Panc1 (cell line): ENCODE data around the gene MPP3. TPM values are rescaled to one million over a fixed set of nuclear protein-coding genes. Genes with fewer than 3 reads are reported as not detected.
A peak's percentile ranks its signal among the peaks of the same experiment; 100 is the strongest.

ENCODE experiments used
- ATAC-seq: fragments of 200-7000 bp; cut with Tn5 transposase; 2 replicates; pipeline ENCODE4 v1.9.1; 2020; ENCODE audit warnings: mild to moderate bottlenecking, moderate library complexity
- BruUV-seq: library from RNA; stranded (reverse); fragments of 400-500 nt; replicated peaks from 2 replicates; lab custom pipeline; 2021; lab: Mats Ljungman, UMichigan
- CTCF ChIA-PET: fragments of 300-600 bp; sonication (Branson Sonifier 250); formaldehyde crosslinking; loops from one replicate; lab custom pipeline; 2022; ENCODE audit warnings: antibody characterized with exemption; lab: Charles Lee
- POLR2A ChIA-PET: fragments of 300-600 bp; sonication (Branson Sonifier 250); formaldehyde crosslinking; loops from one replicate; lab custom pipeline; 2022; ENCODE audit warnings: antibody characterized with exemption; lab: Charles Lee
- DNase-seq: peaks from one replicate; pipeline ENCODE4 v3.0.0-alpha.2; 2010; ENCODE audit warnings: low read depth, low spot score
- H3K27ac ChIP-seq: 2 replicates; pipeline ENCODE4 v1.5.1; 2011; ENCODE audit warnings: mild to moderate bottlenecking, low read length, inconsistent platforms
- H3K27me3 ChIP-seq: fragments of 200-500 bp; sonication (Bioruptor generic); 2 replicates; pipeline ENCODE4 v1.6.0; 2014; ENCODE audit warnings: low read length, inconsistent platforms; ENCODE audit not compliant: control insufficient read depth, insufficient read depth
- H3K36me3 ChIP-seq: fragments of 200-500 bp; sonication (Bioruptor generic); 2 replicates; pipeline ENCODE4 v1.5.1; 2014; ENCODE audit warnings: inconsistent platforms, mild to moderate bottlenecking, low read length, moderate library complexity; ENCODE audit not compliant: control insufficient read depth, insufficient read depth
- H3K4me1 ChIP-seq: 2 replicates; pipeline ENCODE4 v1.5.1; 2011; ENCODE audit warnings: inconsistent platforms, mild to moderate bottlenecking, low read length, moderate library complexity; ENCODE audit not compliant: control insufficient read depth, insufficient read depth
- H3K4me3 ChIP-seq, 2 experiments: 2 replicates each; pipeline ENCODE4 v1.5.1; 2011 to 2012; ENCODE audit warnings: low read depth in 2 of 2, low read length in 2 of 2, mild to moderate bottlenecking in 2 of 2, inconsistent platforms in 1 of 2, moderate library complexity in 1 of 2
- H3K9me3 ChIP-seq: fragments of 200-500 bp; sonication (Bioruptor generic); 2 replicates; pipeline ENCODE4 v1.5.1; 2014; ENCODE audit warnings: low read depth, mild to moderate bottlenecking, inconsistent platforms, low read length, moderate library complexity; ENCODE audit not compliant: control insufficient read depth, insufficient read depth
- POLR2AphosphoS5 ChIP-seq: IDR thresholded peaks from 2 replicates; pipeline ENCODE4 v1.6.1; 2012; ENCODE audit warnings: mild to moderate bottlenecking, low read depth, low read length, moderate library complexity
- SIN3A ChIP-seq: IDR thresholded peaks from 2 replicates; pipeline ENCODE4 v1.6.1; 2012; ENCODE audit warnings: low read depth, mild to moderate bottlenecking, low read length, moderate library complexity, borderline replicate concordance; ENCODE audit not compliant: insufficient read depth
- TCF7L2 ChIP-seq: IDR thresholded peaks from 2 replicates; pipeline ENCODE4 v1.6.1; 2011; ENCODE audit warnings: mild to moderate bottlenecking, low read depth, low read length, inconsistent platforms
- in situ Hi-C: cut with HindIII; loops from 2 replicates; pipeline ENCODE4 v1.10.0; 2016; ENCODE audit warnings: low sequenced_read_pairs, low pct_unique_long_range_greater_than_20kb
- intact Hi-C: fragments of 100-400 bp; cut with micrococcal nuclease; formaldehyde crosslinking; loops from one replicate; pipeline ENCODE4 v1.10.0; 2022; ENCODE audit not compliant: unreplicated experiment
- total RNA-seq: library from RNA; stranded (reverse); gene quantifications from one replicate; pipeline ENCODE4 v1.2.1, GENCODE V29; 2021; ENCODE audit not compliant: unreplicated experiment
- TF ChIP-seq, protein P1 (sequence below): fragments of 450-650 bp; IDR thresholded peaks from 2 replicates; pipeline ENCODE4 v1.5.1; 2017; ENCODE audit warnings: mild to moderate bottlenecking
- TF ChIP-seq, protein P2 (sequence below), 2 experiments: IDR thresholded peaks; 2 replicates each; pipeline ENCODE4 v1.6.1; 2011 to 2012; ENCODE audit warnings: low read depth in 2 of 2, control low read depth in 1 of 2, low read length in 1 of 2, mild to moderate bottlenecking in 1 of 2, moderate library complexity in 1 of 2; ENCODE audit not compliant: insufficient read depth in 1 of 2

Gene MPP3
- total RNA-seq, 1 experiment from 2014 or later = 7.1 TPM

DNA sequence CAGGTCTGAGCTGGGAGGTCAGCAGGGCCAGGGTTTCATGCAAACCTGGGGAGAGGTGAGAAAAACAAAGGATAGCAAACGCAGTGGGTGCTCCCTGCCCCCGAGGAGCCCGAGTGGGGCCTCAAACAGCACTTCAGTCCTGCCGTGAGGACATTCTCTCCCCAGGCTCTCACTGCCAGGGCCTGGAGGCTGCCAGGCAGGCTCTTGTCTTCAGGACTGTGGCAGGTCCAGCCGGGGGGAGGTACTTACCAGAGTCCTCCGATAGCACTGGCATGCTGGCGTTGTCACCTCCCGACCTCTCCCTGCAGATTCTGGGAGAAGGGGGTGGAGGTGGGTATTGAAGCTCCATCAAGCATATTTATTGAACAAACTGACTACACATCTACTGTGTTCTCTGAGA, 1.3 kb downstream of the MPP3 start:
- ChIA-PET CTCF (no interaction called here), POLR2A (no interaction called here)
- DNase-seq (no peak), ATAC-seq (no peak)
- Histone ChIP-seq H3K36me3 (no peaks in the 10 kb centered on the region), H3K27me3 (no peaks in the 10 kb centered on the region), H3K9me3 (no peaks in the 10 kb centered on the region), H3K27ac (no peak overlapping the region), H3K4me1 (no peaks in the 10 kb centered on the region; the same call in 1 of the 2 replicates), H3K4me3 (no peak overlapping the region)
- TF ChIP-seq TCF7L2 = no peak
- TF ChIP-seq, protein P1, sequence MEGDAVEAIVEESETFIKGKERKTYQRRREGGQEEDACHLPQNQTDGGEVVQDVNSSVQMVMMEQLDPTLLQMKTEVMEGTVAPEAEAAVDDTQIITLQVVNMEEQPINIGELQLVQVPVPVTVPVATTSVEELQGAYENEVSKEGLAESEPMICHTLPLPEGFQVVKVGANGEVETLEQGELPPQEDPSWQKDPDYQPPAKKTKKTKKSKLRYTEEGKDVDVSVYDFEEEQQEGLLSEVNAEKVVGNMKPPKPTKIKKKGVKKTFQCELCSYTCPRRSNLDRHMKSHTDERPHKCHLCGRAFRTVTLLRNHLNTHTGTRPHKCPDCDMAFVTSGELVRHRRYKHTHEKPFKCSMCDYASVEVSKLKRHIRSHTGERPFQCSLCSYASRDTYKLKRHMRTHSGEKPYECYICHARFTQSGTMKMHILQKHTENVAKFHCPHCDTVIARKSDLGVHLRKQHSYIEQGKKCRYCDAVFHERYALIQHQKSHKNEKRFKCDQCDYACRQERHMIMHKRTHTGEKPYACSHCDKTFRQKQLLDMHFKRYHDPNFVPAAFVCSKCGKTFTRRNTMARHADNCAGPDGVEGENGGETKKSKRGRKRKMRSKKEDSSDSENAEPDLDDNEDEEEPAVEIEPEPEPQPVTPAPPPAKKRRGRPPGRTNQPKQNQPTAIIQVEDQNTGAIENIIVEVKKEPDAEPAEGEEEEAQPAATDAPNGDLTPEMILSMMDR = no peak
- TF ChIP-seq POLR2AphosphoS5 = no peak
- no peak for TF ChIP-seq SIN3A
- TF ChIP-seq, protein P2, sequence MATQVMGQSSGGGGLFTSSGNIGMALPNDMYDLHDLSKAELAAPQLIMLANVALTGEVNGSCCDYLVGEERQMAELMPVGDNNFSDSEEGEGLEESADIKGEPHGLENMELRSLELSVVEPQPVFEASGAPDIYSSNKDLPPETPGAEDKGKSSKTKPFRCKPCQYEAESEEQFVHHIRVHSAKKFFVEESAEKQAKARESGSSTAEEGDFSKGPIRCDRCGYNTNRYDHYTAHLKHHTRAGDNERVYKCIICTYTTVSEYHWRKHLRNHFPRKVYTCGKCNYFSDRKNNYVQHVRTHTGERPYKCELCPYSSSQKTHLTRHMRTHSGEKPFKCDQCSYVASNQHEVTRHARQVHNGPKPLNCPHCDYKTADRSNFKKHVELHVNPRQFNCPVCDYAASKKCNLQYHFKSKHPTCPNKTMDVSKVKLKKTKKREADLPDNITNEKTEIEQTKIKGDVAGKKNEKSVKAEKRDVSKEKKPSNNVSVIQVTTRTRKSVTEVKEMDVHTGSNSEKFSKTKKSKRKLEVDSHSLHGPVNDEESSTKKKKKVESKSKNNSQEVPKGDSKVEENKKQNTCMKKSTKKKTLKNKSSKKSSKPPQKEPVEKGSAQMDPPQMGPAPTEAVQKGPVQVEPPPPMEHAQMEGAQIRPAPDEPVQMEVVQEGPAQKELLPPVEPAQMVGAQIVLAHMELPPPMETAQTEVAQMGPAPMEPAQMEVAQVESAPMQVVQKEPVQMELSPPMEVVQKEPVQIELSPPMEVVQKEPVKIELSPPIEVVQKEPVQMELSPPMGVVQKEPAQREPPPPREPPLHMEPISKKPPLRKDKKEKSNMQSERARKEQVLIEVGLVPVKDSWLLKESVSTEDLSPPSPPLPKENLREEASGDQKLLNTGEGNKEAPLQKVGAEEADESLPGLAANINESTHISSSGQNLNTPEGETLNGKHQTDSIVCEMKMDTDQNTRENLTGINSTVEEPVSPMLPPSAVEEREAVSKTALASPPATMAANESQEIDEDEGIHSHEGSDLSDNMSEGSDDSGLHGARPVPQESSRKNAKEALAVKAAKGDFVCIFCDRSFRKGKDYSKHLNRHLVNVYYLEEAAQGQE (IDR thresholded peaks at IDR 0.05; ENCODE audit: insufficient read depth in 1 of 2, low read depth in 2 of 2, low read length in 1 of 2) = no peak
- intact Hi-C loops = no loop called here
- no TSS peak for BruUV-seq
- in situ Hi-C loops = no loop called here

DNA sequence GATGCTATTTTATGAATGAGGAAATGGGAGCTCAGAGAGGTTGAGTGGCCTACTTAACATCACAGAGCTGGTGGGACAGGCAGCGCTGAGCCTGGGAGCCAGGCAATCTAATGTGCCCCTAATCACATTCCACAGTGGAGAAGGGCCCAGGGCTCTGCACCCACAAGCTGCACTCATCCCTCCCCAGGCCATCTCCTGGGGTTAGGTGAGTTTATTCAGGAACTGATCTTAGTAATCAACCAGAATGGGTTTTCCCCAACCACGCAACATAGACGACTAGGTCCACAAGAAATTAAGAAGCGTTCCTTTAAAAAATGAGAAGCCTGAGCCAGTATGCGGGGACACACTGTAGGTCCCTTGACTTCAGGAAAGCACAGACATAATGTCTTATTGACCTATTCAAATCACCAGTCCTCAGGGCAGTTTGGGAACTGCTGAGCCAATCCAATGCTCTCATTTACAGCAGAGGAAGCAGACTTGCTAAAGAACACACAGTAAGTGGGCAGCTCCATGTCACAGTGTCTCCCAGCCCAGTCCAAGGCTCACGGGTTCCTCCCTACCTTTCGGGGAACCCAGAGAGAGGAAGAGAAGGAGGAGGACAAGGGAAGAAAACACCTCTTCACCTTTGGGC, 2.3 kb downstream of the MPP3 start:
- no peaks in the 10 kb centered on the region; the same call in 1 of the 2 replicates for H3K4me1 ChIP-seq
- DNase-seq = no peak
- H3K27ac ChIP-seq = no peak overlapping the region
- CTCF ChIA-PET = no interaction called here
- intact Hi-C loops = no loop called here
- H3K27me3 ChIP-seq = no peaks in the 10 kb centered on the region
- no peak for ATAC-seq
- POLR2A ChIA-PET = no interaction called here
- TSS peak; percentile 60 for BruUV-seq
- no peaks in the 10 kb centered on the region for H3K9me3 ChIP-seq
- H3K36me3 ChIP-seq = no peaks in the 10 kb centered on the region
- TF ChIP-seq, protein P1 = no peak
- TF ChIP-seq TCF7L2 (no peak), POLR2AphosphoS5 (no peak), SIN3A (no peak)
- TF ChIP-seq, protein P2 (IDR thresholded peaks at IDR 0.05; ENCODE audit: insufficient read depth in 1 of 2, low read depth in 2 of 2, low read length in 1 of 2) = no peak
- no peak overlapping the region for H3K4me3 ChIP-seq
- in situ Hi-C loops = no loop called here
